GM23248 (cell line): ENCODE measurements around the gene AVPR1B.

Experiments
- EZH2 ChIP-seq: fragments of 200-600 bp; sonication (generic); IDR thresholded peaks from 2 replicates; pipeline ENCODE4 v1.6.1; 2018; ENCODE audit warnings: antibody characterized with exemption, mild to moderate bottlenecking; ENCODE audit not compliant: insufficient read depth, poor library complexity, severe bottlenecking
- EZH2phosphoT487 ChIP-seq: fragments of 200-600 bp; sonication (generic); IDR thresholded peaks from 2 replicates; pipeline ENCODE4 v1.6.1; 2018; ENCODE audit warnings: antibody characterized with exemption, moderate library complexity, mild to moderate bottlenecking, low read depth; ENCODE audit not compliant: insufficient read depth

DNA sequence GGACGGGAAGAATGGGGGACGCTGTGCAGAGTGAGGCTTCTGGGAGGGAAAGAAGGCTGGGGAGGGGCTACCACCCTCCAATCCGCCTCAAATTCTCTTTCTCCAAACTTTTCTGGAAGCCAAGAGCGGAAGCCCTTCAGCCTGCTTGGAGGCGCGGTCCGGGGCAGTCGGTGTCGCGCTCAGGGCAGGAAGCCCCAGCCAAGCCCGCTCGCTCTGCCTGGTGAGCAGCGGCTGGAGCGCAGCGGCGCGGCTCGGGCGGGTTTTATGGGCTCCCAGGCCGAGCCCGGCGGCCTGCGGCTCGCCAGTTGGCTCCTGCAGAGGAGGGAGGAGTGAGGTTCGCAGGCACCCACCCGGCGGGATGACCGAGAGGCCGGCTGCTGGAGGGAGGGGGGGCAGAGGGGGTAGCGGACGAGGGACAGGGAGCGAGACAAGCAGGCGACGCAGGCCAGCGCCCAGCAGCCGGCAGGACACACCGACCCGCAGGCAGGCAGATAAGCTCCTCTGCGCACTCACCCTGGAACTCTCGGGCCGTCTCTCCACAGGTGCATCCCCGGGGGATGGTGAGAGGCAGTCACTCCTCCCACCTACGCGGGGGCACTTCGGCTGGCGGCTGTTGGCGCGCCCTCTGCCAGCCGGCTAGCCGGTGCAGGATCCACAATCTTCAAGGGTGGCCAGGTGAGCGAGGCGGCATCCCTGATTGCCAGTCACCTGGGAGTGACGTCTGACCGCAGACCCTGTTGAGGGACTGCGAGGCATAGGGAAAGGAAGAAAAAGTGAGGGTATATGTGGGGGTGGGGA is at the start of gene AVPR1B:
- no peak for TF ChIP-seq EZH2phosphoT487
- TF ChIP-seq EZH2: no peak
